Tibial nerve (tissue), 3 donors: Measurements from ENCODE around the gene ANKH.

Experiments used
- CTCF ChIP-seq, 5 experiments: fragments of 200-600 bp in 3 of 5; fragments of 450-650 bp in 2 of 5; sonication (generic) in 3 of 5; IDR thresholded peaks; one replicate each; pipeline ENCODE4 v1.5.1; 2016 to 2019; ENCODE audit warnings: antibody characterized with exemption in 5 of 5, mild to moderate bottlenecking in 3 of 5, moderate library complexity in 2 of 5
- POLR2A ChIP-seq, 2 donors: fragments of 450-650 bp; IDR thresholded peaks; one replicate each; pipeline ENCODE4 v1.6.1; 2017; ENCODE audit warnings: antibody characterized with exemption in 2 of 2, mild to moderate bottlenecking in 2 of 2, moderate library complexity in 2 of 2

GRCh38 chr5:14802541-14802940 lies 69.0 kb downstream of the ANKH start:
- TF ChIP-seq POLR2A (IDR thresholded peaks at IDR 0.05) (no peak), CTCF (IDR thresholded peaks at IDR 0.05) (no peak)
